Hepatocyte (in vitro differentiated cells): Measurements from ENCODE around the gene MED28. TPM values are rescaled to one million over a fixed set of nuclear protein-coding genes. Genes with fewer than 3 reads are reported as not detected.
"Not testable (repeated sequence)": the region's sequence is repeated elsewhere in the genome, so short reads cannot be mapped to it uniquely, and the experiment has no call there.

Experiments used
- DNase-seq: peaks from one replicate; pipeline ENCODE4 v3.0.0-alpha.2; 2016; ENCODE audit warnings: low spot score
- H2AFZ ChIP-seq: fragments of 200-600 bp; sonication (generic); 2 replicates; pipeline ENCODE4 v1.6.0; 2016; ENCODE audit warnings: antibody characterized with exemption, mild to moderate bottlenecking
- H3K27ac ChIP-seq: fragments of 200-600 bp; sonication (generic); 2 replicates; pipeline ENCODE4 v1.5.1; 2016; ENCODE audit warnings: mild to moderate bottlenecking
- H3K27me3 ChIP-seq: fragments of 200-600 bp; sonication (generic); 2 replicates; pipeline ENCODE4 v1.6.1; 2016
- H3K36me3 ChIP-seq: fragments of 200-600 bp; sonication (generic); replicated peaks from 2 replicates; pipeline ENCODE4 v1.5.1; 2016; ENCODE audit warnings: low read depth; ENCODE audit not compliant: insufficient read depth
- H3K4me1 ChIP-seq: fragments of 200-600 bp; sonication (generic); 2 replicates; pipeline ENCODE4 v1.5.1; 2016; ENCODE audit warnings: mild to moderate bottlenecking, moderate library complexity; ENCODE audit not compliant: insufficient read depth
- H3K4me2 ChIP-seq: fragments of 200-600 bp; sonication (generic); 2 replicates; pipeline ENCODE4 v1.6.0; 2016
- H3K4me3 ChIP-seq: fragments of 200-600 bp; sonication (generic); 2 replicates; pipeline ENCODE4 v1.5.1; 2016; ENCODE audit warnings: mild to moderate bottlenecking
- H3K79me2 ChIP-seq: fragments of 200-600 bp; sonication (generic); 2 replicates; pipeline ENCODE4 v1.6.0; 2017; ENCODE audit warnings: mild to moderate bottlenecking
- H3K9me2 ChIP-seq: fragments of 200-600 bp; sonication (generic); replicated peaks from 2 replicates; pipeline ENCODE4 v1.6.0; 2017; ENCODE audit warnings: mild to moderate bottlenecking; ENCODE audit not compliant: insufficient read depth
- H3K9me3 ChIP-seq: fragments of 200-600 bp; sonication (generic); 2 replicates; pipeline ENCODE4 v1.5.1; 2016; ENCODE audit warnings: low read depth, mild to moderate bottlenecking
- H4K20me1 ChIP-seq: fragments of 200-600 bp; sonication (generic); 2 replicates; pipeline ENCODE4 v1.6.0; 2016; ENCODE audit warnings: mild to moderate bottlenecking; ENCODE audit not compliant: insufficient read depth, poor library complexity, severe bottlenecking
- CTCF ChIP-seq: fragments of 200-600 bp; sonication (generic); IDR thresholded peaks from 2 replicates; pipeline ENCODE4 v1.5.1; 2016; ENCODE audit warnings: antibody characterized with exemption, mild to moderate bottlenecking; ENCODE audit not compliant: poor library complexity
- EZH2 ChIP-seq: fragments of 200-600 bp; sonication (generic); IDR thresholded peaks from 2 replicates; pipeline ENCODE4 v1.6.1; 2016; ENCODE audit warnings: antibody characterized with exemption, mild to moderate bottlenecking, borderline replicate concordance
- EZH2phosphoT487 ChIP-seq: fragments of 200-600 bp; sonication (generic); IDR thresholded peaks from one replicate; pipeline ENCODE4 v1.6.1; 2018; ENCODE audit warnings: antibody characterized with exemption, mild to moderate bottlenecking, low read depth, moderate library complexity; ENCODE audit not compliant: unreplicated experiment, severe bottlenecking
- WGBS: methylation state at CpG from one replicate; pipeline ENCODE4 v1.1.6; 2016; ENCODE audit warnings: low lambda C conversion rate; ENCODE audit errors: missing lambda C conversion rate; 5-methylcytosine and 5-hydroxymethylcytosine counted together
- polyA plus RNA-seq: library from polyadenylated mRNA; unstranded; fragments of >200 nt; fragmentation: Nextera tagmentation; extraction: Ambion mirVana; gene quantifications from 2 replicates; pipeline ENCODE4 v1.2.1, GENCODE V29; 2016
- total RNA-seq: library from RNA; depleted of rRNA; stranded (reverse); fragments of >200 nt; gene quantifications from 2 replicates; pipeline ENCODE4 v1.2.3, GENCODE V29; 2014

Gene MED28
- total and polyA plus RNA-seq, 2 experiments from 2014 or later: 17.6 to 49.4 TPM

- H3K36me3 ChIP-seq: no peaks in the 10 kb centered on the region
- no peaks in the 10 kb centered on the region for H3K9me3 ChIP-seq
- no peak overlapping the region for H3K27ac ChIP-seq
- no peaks in the 10 kb centered on the region for H4K20me1 ChIP-seq
- no peaks in the 10 kb centered on the region for H3K9me2 ChIP-seq
- H3K4me2 ChIP-seq: no peak overlapping the region
- no peaks in the 10 kb centered on the region for H3K4me1 ChIP-seq
- H3K27me3 ChIP-seq: no peaks in the 10 kb centered on the region
- 94% methylated on average over 2 of the region's 2 CpGs for WGBS
- H3K79me2 ChIP-seq: no peaks in the 10 kb centered on the region
- H2AFZ ChIP-seq: no peak overlapping the region
- no peak for TF ChIP-seq EZH2
- no peak for TF ChIP-seq EZH2phosphoT487
- no peak for TF ChIP-seq CTCF
- no peak overlapping the region for H3K4me3 ChIP-seq
- no peak for DNase-seq
Measured at GRCh38 chr4:17650406-17650805, 36.0 kb downstream of the MED28 start.

- Histone ChIP-seq H3K4me3 (no peak overlapping the region), H3K36me3 (no peaks in the 10 kb centered on the region), H3K4me1 (no peaks in the 10 kb centered on the region), H3K27me3 (no peaks in the 10 kb centered on the region), H3K4me2 (no peak overlapping the region), H3K79me2 (no peaks in the 10 kb centered on the region), H4K20me1 (no peaks in the 10 kb centered on the region), H3K9me3 (no peaks in the 10 kb centered on the region), H2AFZ (no peak overlapping the region), H3K9me2 (no peaks in the 10 kb centered on the region), H3K27ac (no peak overlapping the region)
- WGBS: 83% methylated on average over 7 of the region's 8 CpGs
- TF ChIP-seq CTCF (no peak), EZH2phosphoT487 (no peak), EZH2 (no peak)
- no peak for DNase-seq
Measured at GRCh38 chr4:17654701-17655100, 40.3 kb downstream of the MED28 start.

- Histone ChIP-seq H3K4me2 (no peak overlapping the region), H3K4me1 (no peaks in the 10 kb centered on the region), H3K79me2 (no peaks in the 10 kb centered on the region), H2AFZ (no peak overlapping the region), H4K20me1 (no peaks in the 10 kb centered on the region), H3K9me2 (no peaks in the 10 kb centered on the region), H3K27ac (no peak overlapping the region), H3K9me3 (no peaks in the 10 kb centered on the region), H3K36me3 (no peaks in the 10 kb centered on the region), H3K4me3 (no peak overlapping the region), H3K27me3 (no peaks in the 10 kb centered on the region)
- no peak for DNase-seq
- TF ChIP-seq EZH2phosphoT487 (no peak), CTCF (no peak), EZH2 (no peak)
- 86% methylated on average over 1 of the region's 1 CpG for WGBS
Measured at GRCh38 chr4:17657090-17657489, 42.6 kb downstream of the MED28 start.

- Histone ChIP-seq H3K27ac (no peak overlapping the region), H3K79me2 (no peaks in the 10 kb centered on the region), H3K9me3 (no peaks in the 10 kb centered on the region), H2AFZ (no peak overlapping the region), H4K20me1 (no peaks in the 10 kb centered on the region), H3K4me3 (no peak overlapping the region), H3K4me1 (no peaks in the 10 kb centered on the region), H3K9me2 (no peaks in the 10 kb centered on the region), H3K36me3 (no peaks in the 10 kb centered on the region), H3K4me2 (no peak overlapping the region), H3K27me3 (no peaks in the 10 kb centered on the region)
- DNase-seq: no peak
- 85% methylated on average over 9 of the region's 9 CpGs for WGBS
- TF ChIP-seq EZH2 (no peak), EZH2phosphoT487 (no peak), CTCF (no peak)
Measured at GRCh38 chr4:17657849-17658248, 43.4 kb downstream of the MED28 start.

GRCh38 chr4:17659196-17659595 is 44.8 kb downstream of the MED28 start:
- H3K27me3 ChIP-seq, H4K20me1 ChIP-seq, H3K4me3 ChIP-seq, H3K36me3 ChIP-seq, H3K27ac ChIP-seq, H2AFZ ChIP-seq, DNase-seq, H3K4me2 ChIP-seq, H3K79me2 ChIP-seq, H3K9me3 ChIP-seq, H3K4me1 ChIP-seq, H3K9me2 ChIP-seq: not testable (repeated sequence)
- 96% methylated on average over 8 of the region's 8 CpGs for WGBS
